Fibroblast of the aortic adventitia (primary cell): ENCODE data around the gene FCRL5. TPM values are rescaled to one million over a fixed set of nuclear protein-coding genes. Genes with fewer than 3 reads are reported as not detected.

Experiments
- DNase-seq: peaks from one replicate; pipeline ENCODE4 v3.0.0-alpha.2; 2010; ENCODE audit warnings: low read depth
- H3K4me3 ChIP-seq: 2 replicates; pipeline ENCODE4 v1.5.1; 2011; ENCODE audit warnings: low read depth, mild to moderate bottlenecking, control low read depth, low read length, moderate library complexity
- CTCF ChIP-seq: IDR thresholded peaks from 2 replicates; pipeline ENCODE4 v1.5.1; 2011; ENCODE audit warnings: mild to moderate bottlenecking, low read length, control low read depth, inconsistent platforms; ENCODE audit not compliant: insufficient read depth
- total RNA-seq: library from RNA; depleted of rRNA; stranded (reverse); fragments of >200 nt; gene quantifications from 2 replicates; pipeline ENCODE4 v1.2.3, GENCODE V29; 2012; ENCODE audit warnings: low replicate concordance

FCRL5 gene
- total RNA-seq, 1 donor, result not detected

- no peak overlapping the region for H3K4me3 ChIP-seq
- TF ChIP-seq CTCF, result no peak
These were observed 52.8 kb downstream of the FCRL5 start for GRCh38 chr1:157499521-157499920.

GRCh38 chr1:157498736-157499090 lies 53.6 kb downstream of the FCRL5 start:
- H3K4me3 ChIP-seq, result no peak overlapping the region
- no peak for TF ChIP-seq CTCF
- DNase-seq, result no peak

More at GRCh38 chr1:157499521-157499920, 52.8 kb downstream of the FCRL5 start:
- DNase-seq, result no peak

GRCh38 chr1:157497987-157498735 lies 54.2 kb downstream of the FCRL5 start:
- DNase-seq, result no peak
- H3K4me3 ChIP-seq, result no peak overlapping the region
- TF ChIP-seq CTCF, result no peak

- no peak overlapping the region for H3K4me3 ChIP-seq
- no peak for DNase-seq
- no peak for TF ChIP-seq CTCF
These were observed 55.0 kb downstream of the FCRL5 start for GRCh38 chr1:157497284-157497683.

GRCh38 chr1:157496121-157496526 lies 56.2 kb downstream of the FCRL5 start:
- TF ChIP-seq CTCF, result peak; percentile 84
- DNase-seq, result peak; percentile 57
- no peak overlapping the region for H3K4me3 ChIP-seq

GRCh38 chr1:157495285-157495684 lies 57.0 kb downstream of the FCRL5 start:
- DNase-seq, result no peak
- no peak for TF ChIP-seq CTCF
- no peak overlapping the region for H3K4me3 ChIP-seq

GRCh38 chr1:157494093-157494492 lies 58.2 kb downstream of the FCRL5 start:
- no peak for TF ChIP-seq CTCF
- DNase-seq, result no peak
- no peak overlapping the region for H3K4me3 ChIP-seq
